Measurements from ENCODE around the gene RNF144B. TPM values are rescaled to one million over a fixed set of nuclear protein-coding genes. Genes with fewer than 3 reads are reported as not detected.

RNF144B gene
- total and polyA plus RNA-seq, 2 of the 8 experiments (the other 6 are each of a cell fraction or from before 2014, with no cell fraction given) = 1.8 to 11.2 TPM

GRCh38 chr6:18368277-18369105 lies 18.7 kb upstream of the RNF144B start (continued):
- TF ChIP-seq ZNF274 (IDR thresholded peaks at IDR 0.05; ENCODE audit: borderline replicate concordance, extremely low read depth, low read length) = no peak
- TF ChIP-seq, protein P1, sequence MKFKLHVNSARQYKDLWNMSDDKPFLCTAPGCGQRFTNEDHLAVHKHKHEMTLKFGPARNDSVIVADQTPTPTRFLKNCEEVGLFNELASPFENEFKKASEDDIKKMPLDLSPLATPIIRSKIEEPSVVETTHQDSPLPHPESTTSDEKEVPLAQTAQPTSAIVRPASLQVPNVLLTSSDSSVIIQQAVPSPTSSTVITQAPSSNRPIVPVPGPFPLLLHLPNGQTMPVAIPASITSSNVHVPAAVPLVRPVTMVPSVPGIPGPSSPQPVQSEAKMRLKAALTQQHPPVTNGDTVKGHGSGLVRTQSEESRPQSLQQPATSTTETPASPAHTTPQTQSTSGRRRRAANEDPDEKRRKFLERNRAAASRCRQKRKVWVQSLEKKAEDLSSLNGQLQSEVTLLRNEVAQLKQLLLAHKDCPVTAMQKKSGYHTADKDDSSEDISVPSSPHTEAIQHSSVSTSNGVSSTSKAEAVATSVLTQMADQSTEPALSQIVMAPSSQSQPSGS (IDR thresholded peaks at IDR 0.05; ENCODE audit: low read length) = no peak

All from H1 (cell line).